Effector memory CD4-positive, alpha-beta T cell (primary cell): ENCODE measurements around the gene CFTR.

Experiments used
- DNase-seq, 3 donors: peaks; one replicate each; pipeline ENCODE4 v3.0.0-alpha.2; 2020
- H3K27ac ChIP-seq: 2 replicates; pipeline ENCODE4 v1.7.0; 2013; ENCODE audit warnings: mild to moderate bottlenecking, low read length, moderate library complexity; ENCODE audit not compliant: insufficient read depth, poor library complexity, severe bottlenecking
- H3K27me3 ChIP-seq: replicated peaks from 2 replicates; pipeline ENCODE4 v1.7.0; 2013; ENCODE audit warnings: mild to moderate bottlenecking, low read length; ENCODE audit not compliant: insufficient read depth, control insufficient read depth, poor library complexity, severe bottlenecking
- H3K36me3 ChIP-seq: 2 replicates; pipeline ENCODE4 v1.7.0; 2013; ENCODE audit warnings: mild to moderate bottlenecking, low read length, moderate library complexity; ENCODE audit not compliant: control insufficient read depth, insufficient read depth
- H3K4me1 ChIP-seq: 2 replicates; pipeline ENCODE4 v1.7.0; 2013; ENCODE audit warnings: low read length, mild to moderate bottlenecking; ENCODE audit not compliant: control insufficient read depth, insufficient read depth, poor library complexity, severe bottlenecking
- H3K4me3 ChIP-seq: 2 replicates; pipeline ENCODE4 v1.7.0; 2013; ENCODE audit warnings: low read length, low read depth, mild to moderate bottlenecking; ENCODE audit not compliant: insufficient read depth, poor library complexity, severe bottlenecking
- H3K9me3 ChIP-seq: 2 replicates; pipeline ENCODE4 v1.7.0; 2013; ENCODE audit warnings: mild to moderate bottlenecking, low read length, moderate library complexity; ENCODE audit not compliant: control insufficient read depth

The CFTR gene

DNA sequence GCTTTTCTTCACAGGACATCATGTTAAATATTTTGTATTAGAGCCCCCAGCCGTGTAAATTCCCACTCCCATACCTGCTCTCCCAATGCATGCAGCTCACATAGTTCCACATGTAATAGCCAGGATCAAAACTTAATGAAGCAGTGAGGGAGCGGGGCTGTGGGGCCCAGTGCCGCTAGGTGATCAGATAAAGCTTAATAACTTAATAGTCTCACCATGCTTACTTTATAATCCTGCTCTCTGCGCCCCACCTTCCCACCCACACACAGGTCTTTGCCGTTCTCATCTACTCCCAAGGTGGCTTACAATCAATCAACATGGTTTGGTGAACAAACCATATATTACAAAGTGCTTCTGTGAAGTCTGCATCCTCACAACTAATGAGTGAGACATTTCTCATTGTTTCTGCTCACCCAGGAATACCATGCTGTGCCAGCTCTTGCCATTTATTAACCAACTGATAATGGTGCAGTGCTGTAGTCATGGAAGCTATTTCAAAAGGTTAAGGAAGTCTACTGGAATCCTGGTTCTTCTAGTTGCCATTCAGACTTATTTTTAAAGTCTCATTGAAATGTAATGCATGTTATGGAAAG, 237.0 kb downstream of the CFTR start:
- H3K4me1 ChIP-seq: no peaks in the 10 kb centered on the region
- no peaks in the 10 kb centered on the region for H3K36me3 ChIP-seq
- H3K27ac ChIP-seq: no peak overlapping the region
- H3K9me3 ChIP-seq: no peaks in the 10 kb centered on the region
- DNase-seq: no peak
- no peak overlapping the region for H3K4me3 ChIP-seq
- H3K27me3 ChIP-seq: no peaks in the 10 kb centered on the region

DNA sequence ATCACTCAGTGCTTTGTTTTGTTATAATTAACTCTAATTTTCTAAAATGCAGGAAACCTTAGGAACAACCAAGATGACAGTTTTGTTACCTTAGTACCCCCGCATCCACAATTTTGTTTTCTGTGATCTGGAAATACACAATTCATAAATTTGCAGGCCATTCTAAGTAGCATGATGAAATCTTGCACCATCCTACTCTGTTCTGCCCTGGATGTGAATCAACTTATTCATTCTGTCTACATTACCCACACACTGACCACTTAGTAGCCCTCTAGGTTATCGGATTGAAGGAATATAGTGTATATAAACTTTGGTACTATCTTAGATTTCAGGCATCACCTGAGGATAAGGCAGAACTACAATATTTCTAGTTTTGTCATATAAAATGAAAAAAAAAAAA, 237.5 kb downstream of the CFTR start:
- no peak for DNase-seq
- Histone ChIP-seq H3K36me3 (no peaks in the 10 kb centered on the region), H3K4me1 (no peaks in the 10 kb centered on the region)

More for the DNA sequence above, 237.5 kb downstream of the CFTR start:
- Histone ChIP-seq H3K27me3 (no peaks in the 10 kb centered on the region), H3K9me3 (no peaks in the 10 kb centered on the region), H3K27ac (no peak overlapping the region), H3K4me3 (no peak overlapping the region)
